HepG2 (cell line): ENCODE measurements around the gene PPP1R27. TPM values are rescaled to one million over a fixed set of nuclear protein-coding genes. Genes with fewer than 3 reads are reported as not detected.

ENCODE experiments used
- ARID2 ChIP-seq: sonication (generic); formaldehyde crosslinking; IDR thresholded peaks from 2 replicates; pipeline ENCODE4 v1.8.1; 2022; ENCODE audit warnings: mild to moderate bottlenecking, missing genetic modification reagents, borderline replicate concordance
- ELF4 ChIP-seq: sonication (generic); formaldehyde crosslinking; IDR thresholded peaks from 2 replicates; pipeline ENCODE4 v1.5.0; 2020; ENCODE audit warnings: missing genetic modification reagents, mild to moderate bottlenecking, moderate library complexity, borderline replicate concordance
- ERF ChIP-seq: IDR thresholded peaks from 2 replicates; pipeline ENCODE4 v1.6.1; 2018; ENCODE audit warnings: missing biosample characterization, missing genetic modification reagents
- HDAC2 ChIP-seq: sonication (generic); formaldehyde crosslinking; IDR thresholded peaks from 2 replicates; pipeline ENCODE4 v1.4.0; 2020; ENCODE audit warnings: missing genetic modification reagents
- POLR2AphosphoS5 ChIP-seq: IDR thresholded peaks from 2 replicates; pipeline ENCODE4 v1.6.1; 2012; ENCODE audit warnings: low read depth, low read length
- RBFOX2 ChIP-seq: fragments of 200-400 bp; formaldehyde crosslinking; IDR thresholded peaks from 2 replicates; pipeline ENCODE4 v1.6.1; 2017; ENCODE audit warnings: low read depth, mild to moderate bottlenecking, low read length
- RCOR2 ChIP-seq: IDR thresholded peaks from 2 replicates; pipeline ENCODE4 v1.6.1; 2016; ENCODE audit warnings: missing biosample characterization, missing genetic modification reagents
- TEAD2 ChIP-seq: sonication (generic); formaldehyde crosslinking; IDR thresholded peaks from 2 replicates; pipeline ENCODE4 v1.9.0; 2021; ENCODE audit warnings: missing genetic modification reagents
- THAP7 ChIP-seq: sonication (generic); formaldehyde crosslinking; IDR thresholded peaks from 2 replicates; pipeline ENCODE4 v1.8.1; 2023; ENCODE audit warnings: mild to moderate bottlenecking, missing genetic modification reagents
- YY1 ChIP-seq: IDR thresholded peaks from 2 replicates; pipeline ENCODE4 v1.6.1; 2011; ENCODE audit warnings: low read length, low read depth, moderate library complexity, mild to moderate bottlenecking; ENCODE audit not compliant: insufficient read depth, insufficient replicate concordance
- ZBTB46 ChIP-seq: sonication (generic); formaldehyde crosslinking; IDR thresholded peaks from 2 replicates; pipeline ENCODE4 v1.4.0; 2020; ENCODE audit warnings: mild to moderate bottlenecking, missing genetic modification reagents, borderline replicate concordance
- ZBTB7B ChIP-seq: sonication (generic); formaldehyde crosslinking; IDR thresholded peaks from 2 replicates; pipeline ENCODE4 v1.4.0; 2020; ENCODE audit warnings: missing genetic modification reagents
- ZNF260 ChIP-seq: sonication (generic); formaldehyde crosslinking; IDR thresholded peaks from 2 replicates; pipeline ENCODE4 v1.4.0; 2020; ENCODE audit warnings: missing genetic modification reagents, low read depth, mild to moderate bottlenecking, borderline replicate concordance
- ZNF513 ChIP-seq: sonication (generic); formaldehyde crosslinking; conservative IDR thresholded peaks from 2 replicates; pipeline ENCODE4 v1.5.0; 2020; ENCODE audit warnings: missing genetic modification reagents
- ZNF556 ChIP-seq: sonication (generic); formaldehyde crosslinking; IDR thresholded peaks from 2 replicates; pipeline ENCODE4 v1.4.0; 2020; ENCODE audit warnings: mild to moderate bottlenecking, missing genetic modification reagents, borderline replicate concordance
- ZNF670 ChIP-seq: sonication (generic); formaldehyde crosslinking; IDR thresholded peaks from 2 replicates; pipeline ENCODE4 v1.8.0; 2022; ENCODE audit warnings: mild to moderate bottlenecking, missing genetic modification reagents, borderline replicate concordance
- ZSCAN22 ChIP-seq: sonication (generic); formaldehyde crosslinking; IDR thresholded peaks from 2 replicates; pipeline ENCODE4 v1.4.0; 2020; ENCODE audit warnings: mild to moderate bottlenecking, missing genetic modification reagents
- polyA plus RNA-seq, 8 experiments: library from polyadenylated mRNA; depleted of rRNA in 3 of 8; stranded (reverse) in 7 of 8; unstranded in 1 of 8; fragments of >200 nt; fragmentation: Illumina TruSeq in 4 of 8; extraction: Trizol in 4 of 8; gene quantifications; 2 replicates each; pipeline versions ENCODE4 v1.2.1 to v1.2.3, GENCODE V29; 2011 to 2016; ENCODE audit warnings: low read depth in 4 of 8, missing spikeins in 1 of 8, mixed read lengths in 1 of 8; ENCODE audit not compliant: insufficient read depth in 1 of 8
- total RNA-seq, 5 experiments: library from RNA; depleted of rRNA; stranded (reverse); fragments of >200 nt; fragmentation: Illumina TruSeq; extraction: Trizol; gene quantifications; 2 replicates each; pipeline ENCODE4 v1.2.3, GENCODE V29; 2016; ENCODE audit warnings: low read depth in 1 of 5
- TF ChIP-seq, protein P1 (sequence below): sonication (generic); formaldehyde crosslinking; conservative IDR thresholded peaks from 2 replicates; pipeline ENCODE4 v1.8.0; 2022; ENCODE audit warnings: mild to moderate bottlenecking, moderate library complexity, missing genetic modification reagents
- TF ChIP-seq, protein P2 (sequence below): IDR thresholded peaks from 2 replicates; pipeline ENCODE4 v1.6.1; 2016; ENCODE audit warnings: control low read depth
- TF ChIP-seq, protein P3 (sequence below): IDR thresholded peaks from 2 replicates; pipeline ENCODE4 v1.6.1; 2018; ENCODE audit warnings: missing genetic modification reagents

Gene PPP1R27
- total and polyA plus RNA-seq, 2 of the 13 experiments (the other 11 are each of a cell fraction or from before 2014, with no cell fraction given): 0.17 to 1.00 TPM

- TF ChIP-seq, protein P1, sequence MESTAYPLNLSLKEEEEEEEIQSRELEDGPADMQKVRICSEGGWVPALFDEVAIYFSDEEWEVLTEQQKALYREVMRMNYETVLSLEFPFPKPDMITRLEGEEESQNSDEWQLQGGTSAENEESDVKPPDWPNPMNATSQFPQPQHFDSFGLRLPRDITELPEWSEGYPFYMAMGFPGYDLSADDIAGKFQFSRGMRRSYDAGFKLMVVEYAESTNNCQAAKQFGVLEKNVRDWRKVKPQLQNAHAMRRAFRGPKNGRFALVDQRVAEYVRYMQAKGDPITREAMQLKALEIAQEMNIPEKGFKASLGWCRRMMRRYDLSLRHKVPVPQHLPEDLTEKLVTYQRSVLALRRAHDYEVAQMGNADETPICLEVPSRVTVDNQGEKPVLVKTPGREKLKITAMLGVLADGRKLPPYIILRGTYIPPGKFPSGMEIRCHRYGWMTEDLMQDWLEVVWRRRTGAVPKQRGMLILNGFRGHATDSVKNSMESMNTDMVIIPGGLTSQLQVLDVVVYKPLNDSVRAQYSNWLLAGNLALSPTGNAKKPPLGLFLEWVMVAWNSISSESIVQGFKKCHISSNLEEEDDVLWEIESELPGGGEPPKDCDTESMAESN (CRISPR knock-in tag): peak; percentile 67; the same call in 1 of the 2 replicates
- no peak for TF ChIP-seq ZNF260 (CRISPR knock-in tag)
- TF ChIP-seq, protein P2, sequence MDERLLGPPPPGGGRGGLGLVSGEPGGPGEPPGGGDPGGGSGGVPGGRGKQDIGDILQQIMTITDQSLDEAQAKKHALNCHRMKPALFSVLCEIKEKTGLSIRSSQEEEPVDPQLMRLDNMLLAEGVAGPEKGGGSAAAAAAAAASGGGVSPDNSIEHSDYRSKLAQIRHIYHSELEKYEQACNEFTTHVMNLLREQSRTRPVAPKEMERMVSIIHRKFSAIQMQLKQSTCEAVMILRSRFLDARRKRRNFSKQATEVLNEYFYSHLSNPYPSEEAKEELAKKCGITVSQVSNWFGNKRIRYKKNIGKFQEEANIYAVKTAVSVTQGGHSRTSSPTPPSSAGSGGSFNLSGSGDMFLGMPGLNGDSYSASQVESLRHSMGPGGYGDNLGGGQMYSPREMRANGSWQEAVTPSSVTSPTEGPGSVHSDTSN (CRISPR knock-in tag): no peak
- peak; percentile 11 for TF ChIP-seq YY1
- 0 out of 2 replicates have a peak, but pooled peaks have one; percentile 22 for TF ChIP-seq ZNF556 (CRISPR knock-in tag)
- TF ChIP-seq ZSCAN22 (CRISPR knock-in tag): no peak; the same call in 1 of the 2 replicates
- no peak for TF ChIP-seq ERF (CRISPR knock-in tag)
- TF ChIP-seq RCOR2 (CRISPR knock-in tag): no peak
- TF ChIP-seq THAP7: no peak; the same call in 1 of the 2 replicates
- peak; percentile 84 for TF ChIP-seq RBFOX2
- TF ChIP-seq, protein P3, sequence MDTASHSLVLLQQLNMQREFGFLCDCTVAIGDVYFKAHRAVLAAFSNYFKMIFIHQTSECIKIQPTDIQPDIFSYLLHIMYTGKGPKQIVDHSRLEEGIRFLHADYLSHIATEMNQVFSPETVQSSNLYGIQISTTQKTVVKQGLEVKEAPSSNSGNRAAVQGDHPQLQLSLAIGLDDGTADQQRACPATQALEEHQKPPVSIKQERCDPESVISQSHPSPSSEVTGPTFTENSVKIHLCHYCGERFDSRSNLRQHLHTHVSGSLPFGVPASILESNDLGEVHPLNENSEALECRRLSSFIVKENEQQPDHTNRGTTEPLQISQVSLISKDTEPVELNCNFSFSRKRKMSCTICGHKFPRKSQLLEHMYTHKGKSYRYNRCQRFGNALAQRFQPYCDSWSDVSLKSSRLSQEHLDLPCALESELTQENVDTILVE: no peak; the same call in none of the 2 replicates
- TF ChIP-seq ZNF670 (CRISPR knock-in tag): peak; percentile 84
- no peak; the same call in 1 of the 2 replicates for TF ChIP-seq ZBTB46 (CRISPR knock-in tag)
- TF ChIP-seq TEAD2: no peak
- peak; percentile 48 for TF ChIP-seq POLR2AphosphoS5
- no peak for TF ChIP-seq ARID2 (CRISPR knock-in tag)
- no peak for TF ChIP-seq ZNF513 (CRISPR knock-in tag)
- TF ChIP-seq ZBTB7B (CRISPR knock-in tag): peak; percentile 15; the same call in 1 of the 2 replicates
- TF ChIP-seq HDAC2 (CRISPR knock-in tag): no peak; the same call in 1 of the 2 replicates
- TF ChIP-seq ELF4: no peak
Observed at GRCh38 chr17:81867170-81867990, 32.5 kb upstream of the PPP1R27 start (continued).
